HCT116 (cell line): ENCODE measurements around the gene HAPLN2. TPM values are rescaled to one million over a fixed set of nuclear protein-coding genes. Genes with fewer than 3 reads are reported as not detected.

Experiments used
- EGR1 ChIP-seq: IDR thresholded peaks from 2 replicates; pipeline ENCODE4 v1.6.1; 2012; ENCODE audit warnings: low read depth
- ELF1 ChIP-seq: IDR thresholded peaks from 2 replicates; pipeline ENCODE4 v1.6.1; 2012; ENCODE audit warnings: low read depth, borderline replicate concordance
- FOSL1 ChIP-seq: IDR thresholded peaks from 2 replicates; pipeline ENCODE4 v1.6.1; 2012; ENCODE audit warnings: low read depth
- JUND ChIP-seq: IDR thresholded peaks from 2 replicates; pipeline ENCODE4 v1.6.1; 2012
- POLR2A ChIP-seq: IDR thresholded peaks from 2 replicates; pipeline ENCODE4 v1.7.0; 2011; ENCODE audit warnings: borderline replicate concordance; ENCODE audit not compliant: insufficient read depth, insufficient read length; ENCODE audit errors: extremely low read depth
- POLR2AphosphoS5 ChIP-seq: IDR thresholded peaks from 2 replicates; pipeline ENCODE4 v1.6.1; 2011; ENCODE audit warnings: mild to moderate bottlenecking, low read depth, low read length, moderate library complexity
- RAD21 ChIP-seq: IDR thresholded peaks from 2 replicates; pipeline ENCODE4 v1.6.1; 2012; ENCODE audit warnings: low read depth, mild to moderate bottlenecking
- SIN3A ChIP-seq: IDR thresholded peaks from 2 replicates; pipeline ENCODE4 v1.6.1; 2012; ENCODE audit warnings: low read depth
- SP1 ChIP-seq: IDR thresholded peaks from 2 replicates; pipeline ENCODE4 v1.6.1; 2012; ENCODE audit warnings: low read depth
- TCF7L2 ChIP-seq: IDR thresholded peaks from 2 replicates; pipeline ENCODE4 v1.7.0; 2011; ENCODE audit warnings: borderline replicate concordance, inconsistent platforms; ENCODE audit not compliant: insufficient read depth, insufficient read length; ENCODE audit errors: extremely low read depth
- YY1 ChIP-seq: IDR thresholded peaks from 2 replicates; pipeline ENCODE4 v1.6.1; 2011; ENCODE audit warnings: low read length, low read depth, moderate library complexity, mild to moderate bottlenecking; ENCODE audit not compliant: insufficient replicate concordance; ENCODE audit errors: extremely low read depth
- ZNF274 ChIP-seq: fragments of 200-500 bp; sonication (Bioruptor generic); IDR thresholded peaks from 2 replicates; pipeline ENCODE4 v1.6.1; 2014; ENCODE audit warnings: mild to moderate bottlenecking, low read depth, low read length, inconsistent platforms
- total RNA-seq: library from RNA; stranded (reverse); gene quantifications from one replicate; pipeline ENCODE4 v1.2.1, GENCODE V29; 2021; ENCODE audit not compliant: unreplicated experiment
- TF ChIP-seq, protein P1 (sequence below), 3 experiments: fragments of 200-600 bp in 1 of 3; sonication (generic) in 1 of 3; IDR thresholded peaks in 2 of 3; conservative IDR thresholded peaks in 1 of 3; 2 replicates each; pipeline ENCODE4 v1.5.1; 2012 to 2017; ENCODE audit warnings: low read depth in 2 of 3, low read length in 2 of 3, antibody characterized with exemption in 1 of 3, borderline replicate concordance in 1 of 3, control low read depth in 1 of 3, mild to moderate bottlenecking in 1 of 3, mixed read lengths in 1 of 3, mixed run types in 1 of 3, moderate library complexity in 1 of 3; ENCODE audit not compliant: insufficient read depth in 1 of 3
- TF ChIP-seq, protein P2 (sequence below): IDR thresholded peaks from 2 replicates; pipeline ENCODE4 v1.6.1; 2011; ENCODE audit warnings: mild to moderate bottlenecking, low read length, moderate library complexity; ENCODE audit not compliant: insufficient replicate concordance; ENCODE audit errors: extremely low read depth
- TF ChIP-seq, protein P3 (sequence below): IDR thresholded peaks from 2 replicates; pipeline ENCODE4 v1.6.1; 2012

HAPLN2 gene
- total RNA-seq, 1 experiment from 2014 or later: 0.54 TPM

DNA sequence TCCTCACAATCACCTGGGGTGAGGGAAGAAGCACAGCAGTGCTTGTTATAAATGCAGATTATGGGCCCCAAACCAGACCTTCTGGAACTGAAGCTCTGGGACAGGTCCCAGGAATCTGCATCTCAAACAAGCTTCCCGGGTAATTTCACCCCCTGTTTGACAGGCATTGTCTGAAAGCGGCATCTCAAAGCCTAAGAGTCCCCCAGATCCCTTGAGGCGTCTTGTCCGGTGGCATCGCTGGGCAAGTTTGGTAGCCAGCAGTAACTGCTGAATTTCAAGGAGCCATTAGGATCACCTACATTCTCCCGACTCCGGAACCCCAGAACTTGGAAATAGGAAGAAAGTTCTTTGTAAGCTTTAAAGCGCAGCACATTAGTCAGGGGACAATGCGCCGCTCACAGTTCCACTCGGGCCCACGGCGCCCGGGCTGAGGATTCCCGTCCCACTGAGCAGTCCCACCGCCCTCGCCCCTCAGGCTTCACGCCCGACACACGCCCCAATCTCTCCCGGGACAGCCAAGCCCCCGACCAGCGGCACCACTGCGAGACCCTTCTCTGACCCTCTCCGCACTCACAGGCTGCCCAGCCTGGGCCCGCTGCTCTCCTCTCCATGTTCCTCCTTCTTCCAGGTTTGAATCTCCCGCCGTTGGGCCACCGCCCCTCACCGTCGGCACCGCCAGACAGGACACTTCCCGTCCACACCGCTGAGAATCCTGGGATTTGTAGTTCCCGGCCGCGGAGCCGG, 47.1 kb upstream of the HAPLN2 start, which contains the start of gene IQGAP3 (continued):
- TF ChIP-seq, protein P1, sequence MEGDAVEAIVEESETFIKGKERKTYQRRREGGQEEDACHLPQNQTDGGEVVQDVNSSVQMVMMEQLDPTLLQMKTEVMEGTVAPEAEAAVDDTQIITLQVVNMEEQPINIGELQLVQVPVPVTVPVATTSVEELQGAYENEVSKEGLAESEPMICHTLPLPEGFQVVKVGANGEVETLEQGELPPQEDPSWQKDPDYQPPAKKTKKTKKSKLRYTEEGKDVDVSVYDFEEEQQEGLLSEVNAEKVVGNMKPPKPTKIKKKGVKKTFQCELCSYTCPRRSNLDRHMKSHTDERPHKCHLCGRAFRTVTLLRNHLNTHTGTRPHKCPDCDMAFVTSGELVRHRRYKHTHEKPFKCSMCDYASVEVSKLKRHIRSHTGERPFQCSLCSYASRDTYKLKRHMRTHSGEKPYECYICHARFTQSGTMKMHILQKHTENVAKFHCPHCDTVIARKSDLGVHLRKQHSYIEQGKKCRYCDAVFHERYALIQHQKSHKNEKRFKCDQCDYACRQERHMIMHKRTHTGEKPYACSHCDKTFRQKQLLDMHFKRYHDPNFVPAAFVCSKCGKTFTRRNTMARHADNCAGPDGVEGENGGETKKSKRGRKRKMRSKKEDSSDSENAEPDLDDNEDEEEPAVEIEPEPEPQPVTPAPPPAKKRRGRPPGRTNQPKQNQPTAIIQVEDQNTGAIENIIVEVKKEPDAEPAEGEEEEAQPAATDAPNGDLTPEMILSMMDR (IDR thresholded peaks at IDR 0.05 in 2 of 3, conservative IDR thresholded peaks at IDR 0.05 in 1 of 3; ENCODE audit: borderline replicate concordance in 1 of 3, insufficient read depth in 1 of 3, low read depth in 2 of 3, low read length in 2 of 3): no peak
- TF ChIP-seq FOSL1 (no peak), SIN3A (peak; percentile 99), JUND (no peak), TCF7L2 (peak; percentile 44), EGR1 (no peak), ZNF274 (no peak), YY1 (peak; percentile 38), POLR2A (peak; percentile 34), ELF1 (peak; percentile 67; the same call in 1 of the 2 replicates), POLR2AphosphoS5 (peak; percentile 79), RAD21 (no peak), SP1 (peak; percentile 48)
- TF ChIP-seq, protein P2, sequence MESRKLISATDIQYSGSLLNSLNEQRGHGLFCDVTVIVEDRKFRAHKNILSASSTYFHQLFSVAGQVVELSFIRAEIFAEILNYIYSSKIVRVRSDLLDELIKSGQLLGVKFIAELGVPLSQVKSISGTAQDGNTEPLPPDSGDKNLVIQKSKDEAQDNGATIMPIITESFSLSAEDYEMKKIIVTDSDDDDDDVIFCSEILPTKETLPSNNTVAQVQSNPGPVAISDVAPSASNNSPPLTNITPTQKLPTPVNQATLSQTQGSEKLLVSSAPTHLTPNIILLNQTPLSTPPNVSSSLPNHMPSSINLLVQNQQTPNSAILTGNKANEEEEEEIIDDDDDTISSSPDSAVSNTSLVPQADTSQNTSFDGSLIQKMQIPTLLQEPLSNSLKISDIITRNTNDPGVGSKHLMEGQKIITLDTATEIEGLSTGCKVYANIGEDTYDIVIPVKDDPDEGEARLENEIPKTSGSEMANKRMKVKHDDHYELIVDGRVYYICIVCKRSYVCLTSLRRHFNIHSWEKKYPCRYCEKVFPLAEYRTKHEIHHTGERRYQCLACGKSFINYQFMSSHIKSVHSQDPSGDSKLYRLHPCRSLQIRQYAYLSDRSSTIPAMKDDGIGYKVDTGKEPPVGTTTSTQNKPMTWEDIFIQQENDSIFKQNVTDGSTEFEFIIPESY: no peak
- TF ChIP-seq, protein P3, sequence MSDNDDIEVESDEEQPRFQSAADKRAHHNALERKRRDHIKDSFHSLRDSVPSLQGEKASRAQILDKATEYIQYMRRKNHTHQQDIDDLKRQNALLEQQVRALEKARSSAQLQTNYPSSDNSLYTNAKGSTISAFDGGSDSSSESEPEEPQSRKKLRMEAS: peak; percentile 83
